Astrocyte (in vitro differentiated cells and primary cell): ENCODE results near the gene SPSB1. TPM values are rescaled to one million over a fixed set of nuclear protein-coding genes. Genes with fewer than 3 reads are reported as not detected.
A peak's percentile ranks its signal among the peaks of the same experiment; 100 is the strongest.

Source experiments
- DNase-seq: peaks from one replicate; pipeline ENCODE4 v3.0.0-alpha.2; 2010; ENCODE audit warnings: low read depth
- FAIRE-seq: peaks from 2 replicates; lab custom pipeline; 2011; peaks lifted over from hg19 to GRCh38; lab: Jason Lieb, UNC
- H2AFZ ChIP-seq: 2 replicates; pipeline ENCODE4 v1.6.0; 2012; ENCODE audit warnings: low read depth, low read length, inconsistent platforms
- H3K27ac ChIP-seq: 2 replicates; pipeline ENCODE4 v1.5.1; 2011; ENCODE audit warnings: low read depth, low read length, inconsistent platforms
- H3K27me3 ChIP-seq: 2 replicates; pipeline ENCODE4 v1.6.0; 2011; ENCODE audit warnings: low read length, inconsistent platforms; ENCODE audit not compliant: insufficient read depth
- H3K36me3 ChIP-seq: 2 replicates; pipeline ENCODE4 v1.5.1; 2011; ENCODE audit warnings: low read length, inconsistent platforms; ENCODE audit not compliant: insufficient read depth
- H3K4me1 ChIP-seq: 2 replicates; pipeline ENCODE4 v1.5.1; 2011; ENCODE audit warnings: low read length, inconsistent platforms; ENCODE audit not compliant: insufficient read depth
- H3K4me2 ChIP-seq: 2 replicates; pipeline ENCODE4 v1.6.0; 2012; ENCODE audit warnings: low read length, inconsistent platforms
- H3K4me3 ChIP-seq: 2 replicates; pipeline ENCODE4 v1.5.1; 2011; ENCODE audit warnings: low read depth, mild to moderate bottlenecking, low read length, inconsistent platforms; ENCODE audit not compliant: insufficient read depth
- H3K79me2 ChIP-seq: 2 replicates; pipeline ENCODE4 v1.6.0; 2012; ENCODE audit warnings: mild to moderate bottlenecking, low read length, inconsistent platforms; ENCODE audit not compliant: insufficient read depth
- H3K9ac ChIP-seq: 2 replicates; pipeline ENCODE4 v1.6.0; 2012; ENCODE audit warnings: mild to moderate bottlenecking, low read length, inconsistent platforms
- H3K9me3 ChIP-seq: 2 replicates; pipeline ENCODE4 v1.5.1; 2012; ENCODE audit warnings: low read depth, mild to moderate bottlenecking, low read length, inconsistent platforms; ENCODE audit not compliant: insufficient read depth
- H4K20me1 ChIP-seq: 2 replicates; pipeline ENCODE4 v1.6.0; 2012; ENCODE audit warnings: low read length, inconsistent platforms; ENCODE audit not compliant: insufficient read depth
- H3K27ac Mint-ChIP-seq: one replicate; pipeline ENCODE4 v1.8.0; 2021; ENCODE audit warnings: mild to moderate bottlenecking, mixed read lengths; ENCODE audit not compliant: unreplicated experiment
- H3K27me3 Mint-ChIP-seq: one replicate; pipeline ENCODE4 v1.8.0; 2021; ENCODE audit warnings: low read depth, mixed read lengths; ENCODE audit not compliant: unreplicated experiment
- H3K36me3 Mint-ChIP-seq: one replicate; pipeline ENCODE4 v1.8.0; 2021; ENCODE audit warnings: low read depth, mixed read lengths; ENCODE audit not compliant: unreplicated experiment
- H3K4me1 Mint-ChIP-seq: one replicate; pipeline ENCODE4 v1.8.0; 2021; ENCODE audit warnings: low read depth, mixed read lengths; ENCODE audit not compliant: unreplicated experiment
- H3K4me3 Mint-ChIP-seq: one replicate; pipeline ENCODE4 v1.8.0; 2021; ENCODE audit warnings: mild to moderate bottlenecking, moderate library complexity, mixed read lengths; ENCODE audit not compliant: unreplicated experiment
- H3K9me3 Mint-ChIP-seq: one replicate; pipeline ENCODE4 v1.8.0; 2021; ENCODE audit warnings: mild to moderate bottlenecking, mixed read lengths; ENCODE audit not compliant: unreplicated experiment
- EZH2 ChIP-seq: IDR thresholded peaks from 2 replicates; pipeline ENCODE4 v1.6.1; 2012; ENCODE audit warnings: mild to moderate bottlenecking, low read length, inconsistent platforms; ENCODE audit not compliant: insufficient read depth
- total RNA-seq: library from RNA; stranded (reverse); gene quantifications from 2 replicates; pipeline ENCODE4 v1.2.1, GENCODE V29; 2021
- TF ChIP-seq, protein P1 (sequence below): IDR thresholded peaks from 2 replicates; pipeline ENCODE4 v1.5.1; 2011; ENCODE audit warnings: low read depth, mild to moderate bottlenecking, inconsistent platforms, low read length, moderate library complexity; ENCODE audit not compliant: insufficient read depth

SPSB1 gene
- total RNA-seq, 1 donor from 2014 or later = 53.5 TPM

- peak overlapping the region; percentile 45 for H3K4me3 Mint-ChIP-seq
Observed at GRCh38 chr1:9248341-9249262, 44.1 kb upstream of the SPSB1 start.

DNA sequence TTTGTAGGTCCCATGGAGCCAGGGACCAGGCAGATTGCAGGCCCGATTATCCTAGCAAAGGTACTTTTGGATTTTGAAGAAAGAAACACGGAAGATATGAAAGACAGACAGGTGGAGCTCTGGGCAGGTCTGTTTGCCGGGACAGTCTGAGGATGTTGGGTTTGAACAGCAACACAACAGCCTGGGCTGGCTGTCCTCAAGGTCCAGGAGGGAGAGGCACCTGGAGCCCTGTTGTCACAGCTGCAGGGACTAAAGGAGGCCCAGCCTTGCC lies 43.5 kb upstream of the SPSB1 start:
- Histone ChIP-seq H3K36me3 (no peaks in the 10 kb centered on the region), H3K4me3 (no peak overlapping the region), H3K4me2 (no peak overlapping the region), H3K27me3 (no peaks in the 10 kb centered on the region), H3K9me3 (no peaks in the 10 kb centered on the region), H2AFZ (no peak overlapping the region), H3K79me2 (peaks cover 22% of the 10 kb centered on the region), H3K9ac (no peak overlapping the region), H3K27ac (no peak overlapping the region), H3K4me1 (peaks cover 29% of the 10 kb centered on the region), H4K20me1 (peaks cover 35% of the 10 kb centered on the region)
- peak overlapping the region; percentile 59 for H3K27ac Mint-ChIP-seq
- TF ChIP-seq, protein P1, sequence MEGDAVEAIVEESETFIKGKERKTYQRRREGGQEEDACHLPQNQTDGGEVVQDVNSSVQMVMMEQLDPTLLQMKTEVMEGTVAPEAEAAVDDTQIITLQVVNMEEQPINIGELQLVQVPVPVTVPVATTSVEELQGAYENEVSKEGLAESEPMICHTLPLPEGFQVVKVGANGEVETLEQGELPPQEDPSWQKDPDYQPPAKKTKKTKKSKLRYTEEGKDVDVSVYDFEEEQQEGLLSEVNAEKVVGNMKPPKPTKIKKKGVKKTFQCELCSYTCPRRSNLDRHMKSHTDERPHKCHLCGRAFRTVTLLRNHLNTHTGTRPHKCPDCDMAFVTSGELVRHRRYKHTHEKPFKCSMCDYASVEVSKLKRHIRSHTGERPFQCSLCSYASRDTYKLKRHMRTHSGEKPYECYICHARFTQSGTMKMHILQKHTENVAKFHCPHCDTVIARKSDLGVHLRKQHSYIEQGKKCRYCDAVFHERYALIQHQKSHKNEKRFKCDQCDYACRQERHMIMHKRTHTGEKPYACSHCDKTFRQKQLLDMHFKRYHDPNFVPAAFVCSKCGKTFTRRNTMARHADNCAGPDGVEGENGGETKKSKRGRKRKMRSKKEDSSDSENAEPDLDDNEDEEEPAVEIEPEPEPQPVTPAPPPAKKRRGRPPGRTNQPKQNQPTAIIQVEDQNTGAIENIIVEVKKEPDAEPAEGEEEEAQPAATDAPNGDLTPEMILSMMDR = no peak
- no peak for TF ChIP-seq EZH2
- H3K4me1 Mint-ChIP-seq = peaks cover 25% of the 10 kb centered on the region
- no peaks in the 10 kb centered on the region for H3K9me3 Mint-ChIP-seq
- DNase-seq (no peak), FAIRE-seq (no peak)
- H3K36me3 Mint-ChIP-seq = peaks cover 19% of the 10 kb centered on the region
- no peak overlapping the region for H3K4me3 Mint-ChIP-seq
- H3K27me3 Mint-ChIP-seq = peaks cover 12% of the 10 kb centered on the region

More at GRCh38 chr1:9248341-9249262, 44.1 kb upstream of the SPSB1 start:
- Mint-ChIP-seq H3K27ac (peak overlapping the region; percentile 59), H3K9me3 (no peaks in the 10 kb centered on the region), H3K4me1 (peaks cover 21% of the 10 kb centered on the region), H3K27me3 (peaks cover 12% of the 10 kb centered on the region), H3K36me3 (peaks cover 19% of the 10 kb centered on the region)
- H2AFZ ChIP-seq = no peak overlapping the region
- H4K20me1 ChIP-seq = peaks cover 39% of the 10 kb centered on the region
- H3K4me3 ChIP-seq = no peak overlapping the region
- H3K4me1 ChIP-seq = peaks cover 24% of the 10 kb centered on the region
- DNase-seq = no peak
- no peak overlapping the region for H3K27ac ChIP-seq
- TF ChIP-seq, protein P1 = no peak
- TF ChIP-seq EZH2 = no peak
- no peaks in the 10 kb centered on the region for H3K36me3 ChIP-seq
- H3K79me2 ChIP-seq = peaks cover 22% of the 10 kb centered on the region
- H3K9ac ChIP-seq = no peak overlapping the region
- H3K4me2 ChIP-seq = no peak overlapping the region
- FAIRE-seq = no peak
- H3K27me3 ChIP-seq = no peaks in the 10 kb centered on the region
- no peaks in the 10 kb centered on the region for H3K9me3 ChIP-seq
